PFSK-1 (cell line): ENCODE measurements around the gene KCNIP4.

Source experiments
- FOXP2 ChIP-seq: optimal IDR thresholded peaks from 2 replicates; pipeline ENCODE3; 2011; ENCODE audit warnings: borderline replicate concordance, control low read depth, inconsistent platforms; ENCODE audit not compliant: insufficient read depth; ENCODE audit errors: extremely low read length, extremely low read depth
- POLR2AphosphoS5 ChIP-seq: IDR thresholded peaks from 2 replicates; pipeline ENCODE4 v1.6.1; 2012; ENCODE audit warnings: low read depth, mild to moderate bottlenecking, control low read depth, low read length, moderate library complexity
- REST ChIP-seq, 2 experiments: IDR thresholded peaks; 2 replicates each; pipeline versions ENCODE4 v1.6.1 to v1.8.0; 2011 to 2012; ENCODE audit warnings: low read depth in 2 of 2, low read length in 2 of 2, control low read depth in 1 of 2, inconsistent platforms in 1 of 2, mild to moderate bottlenecking in 1 of 2, moderate library complexity in 1 of 2; ENCODE audit not compliant: insufficient read depth in 1 of 2
- SIN3A ChIP-seq: IDR thresholded peaks from 2 replicates; pipeline ENCODE4 v1.6.1; 2012; ENCODE audit warnings: mild to moderate bottlenecking, low read length, moderate library complexity, borderline replicate concordance; ENCODE audit not compliant: insufficient read depth
- TAF1 ChIP-seq: IDR thresholded peaks from 2 replicates; pipeline ENCODE4 v1.6.1; 2012; ENCODE audit warnings: low read length, control low read depth, borderline replicate concordance; ENCODE audit not compliant: insufficient read depth

Gene KCNIP4

GRCh38 chr4:21749924-21750323 lies 198.6 kb downstream of the KCNIP4 start:
- no peak for TF ChIP-seq POLR2AphosphoS5
- TF ChIP-seq SIN3A, result no peak
- no peak for TF ChIP-seq TAF1
- TF ChIP-seq FOXP2, result no peak
- no peak for TF ChIP-seq REST (IDR thresholded peaks at IDR 0.05; ENCODE audit: insufficient read depth in 1 of 2, low read depth in 2 of 2, low read length in 2 of 2)

- no peak for TF ChIP-seq SIN3A
- no peak for TF ChIP-seq TAF1
- no peak for TF ChIP-seq REST (IDR thresholded peaks at IDR 0.05; ENCODE audit: insufficient read depth in 1 of 2, low read depth in 2 of 2, low read length in 2 of 2)
- no peak for TF ChIP-seq POLR2AphosphoS5
- TF ChIP-seq FOXP2, result no peak
These were observed 199.2 kb downstream of the KCNIP4 start for GRCh38 chr4:21749412-21749811.

GRCh38 chr4:21744046-21744445 lies 204.5 kb downstream of the KCNIP4 start:
- TF ChIP-seq SIN3A (no peak), REST (IDR thresholded peaks at IDR 0.05; ENCODE audit: insufficient read depth in 1 of 2, low read depth in 2 of 2, low read length in 2 of 2) (no peak), TAF1 (no peak), POLR2AphosphoS5 (no peak), FOXP2 (no peak)

- no peak for TF ChIP-seq POLR2AphosphoS5
- TF ChIP-seq SIN3A, result no peak
- TF ChIP-seq REST (IDR thresholded peaks at IDR 0.05; ENCODE audit: insufficient read depth in 1 of 2, low read depth in 2 of 2, low read length in 2 of 2), result no peak
- TF ChIP-seq TAF1, result no peak
- TF ChIP-seq FOXP2, result no peak
These were observed 206.2 kb downstream of the KCNIP4 start for GRCh38 chr4:21742326-21742725.

GRCh38 chr4:21738821-21739220 lies 209.8 kb downstream of the KCNIP4 start:
- no peak for TF ChIP-seq SIN3A
- TF ChIP-seq FOXP2, result no peak
- TF ChIP-seq POLR2AphosphoS5, result no peak
- TF ChIP-seq TAF1, result no peak
- no peak for TF ChIP-seq REST (IDR thresholded peaks at IDR 0.05; ENCODE audit: insufficient read depth in 1 of 2, low read depth in 2 of 2, low read length in 2 of 2)
